ENCODE results near the gene KLHL13. TPM values are rescaled to one million over a fixed set of nuclear protein-coding genes. Genes with fewer than 3 reads are reported as not detected.

Gene KLHL13
- total and polyA plus RNA-seq, 2 of the 8 experiments (the other 6 are each of a cell fraction or from before 2014, with no cell fraction given), result 6.4 to 12.8 TPM

DNA sequence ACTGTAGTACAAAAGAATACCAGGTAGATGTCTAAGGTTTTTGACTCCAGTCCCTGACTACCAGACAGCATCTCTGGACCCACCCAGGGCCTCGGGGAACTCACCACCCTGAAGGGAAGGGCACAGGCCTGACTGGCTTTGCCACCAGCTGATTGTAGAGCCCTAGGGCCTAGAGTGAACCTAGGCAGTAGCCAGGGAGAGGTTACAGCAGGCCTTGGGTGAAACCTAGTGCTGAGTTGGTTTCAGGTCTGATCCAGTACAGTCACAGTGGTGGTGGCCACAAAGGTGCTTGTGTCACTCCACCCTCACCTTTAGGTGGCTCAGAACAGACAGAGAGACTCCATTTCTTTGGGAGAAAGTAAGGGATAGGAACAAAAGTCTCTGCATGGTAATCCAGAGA lies 244.8 kb downstream of the KLHL13 start:
- Histone ChIP-seq H3K79me1 (ENCODE audit: low read depth, low read length) (no peaks in the 10 kb centered on the region), H2AK5ac (ENCODE audit: low read depth, low read length) (no peak overlapping the region), H3K4me3 (ENCODE audit: extremely low read depth in 1 of 4, insufficient read depth in 2 of 4, low read depth in 3 of 4, low read length in 4 of 4) (no peak overlapping the region), H2BK20ac (ENCODE audit: low read length) (no peak overlapping the region), H2BK5ac (ENCODE audit: low read depth, low read length) (no peak overlapping the region), H3K23ac (ENCODE audit: insufficient read length) (no peak overlapping the region), H3K23me2 (ENCODE audit: low read depth, low read length) (no peaks in the 10 kb centered on the region), H2BK15ac (ENCODE audit: low read length) (no peak overlapping the region), H3K4me1 (replicated peaks in 1 of 4; ENCODE audit: control insufficient read depth in 3 of 4, insufficient read depth in 4 of 4, low read length in 3 of 4) (no peaks in the 10 kb centered on the region), H3K56ac (replicated peaks; ENCODE audit: insufficient read length, low read depth, low read length) (no peak overlapping the region), H4K91ac (replicated peaks; ENCODE audit: insufficient read length, low read length) (no peak overlapping the region), H3K27ac (ENCODE audit: low read depth, low read length) (no peak overlapping the region), H3K79me2 (ENCODE audit: control insufficient read depth in 1 of 2, insufficient read depth in 2 of 2, low read length in 2 of 2) (no peaks in the 10 kb centered on the region), H3K14ac (ENCODE audit: insufficient read length) (no peak overlapping the region), H4K5ac (ENCODE audit: insufficient read length, low read depth, low read length) (no peak overlapping the region), H3K9me3 (ENCODE audit: insufficient read depth in 2 of 2, low read depth in 1 of 2, low read length in 1 of 2) (no peaks in the 10 kb centered on the region), H3K18ac (ENCODE audit: extremely low read depth, low read length) (no peak overlapping the region), H4K8ac (ENCODE audit: extremely low read depth, insufficient read depth, low read length) (no peak overlapping the region), H3K36me3 (ENCODE audit: control insufficient read depth in 2 of 4, insufficient read depth in 4 of 4, low read length in 3 of 4) (no peaks in the 10 kb centered on the region), H3K4ac (replicated peaks; ENCODE audit: insufficient read length, low read depth, low read length) (no peak overlapping the region), H3K4me2 (ENCODE audit: insufficient read depth in 1 of 2, low read depth in 2 of 2, low read length in 2 of 2) (no peak overlapping the region), H3K27me3 (replicated peaks in 1 of 4; ENCODE audit: control insufficient read depth in 3 of 4, extremely low read depth in 1 of 4, insufficient read depth in 3 of 4, low read length in 3 of 4) (no peaks in the 10 kb centered on the region), H3K9ac (replicated peaks in 1 of 4; ENCODE audit: extremely low read depth in 1 of 4, low read depth in 3 of 4, low read length in 3 of 4) (no peak overlapping the region), H2AFZ (ENCODE audit: low read length) (no peak overlapping the region), H2BK120ac (replicated peaks; ENCODE audit: low read depth, low read length) (no peak overlapping the region), H2BK12ac (ENCODE audit: low read depth, low read length) (no peak overlapping the region), H4K20me1 (replicated peaks in 1 of 2; ENCODE audit: control insufficient read depth in 1 of 2, insufficient read depth in 2 of 2, low read length in 2 of 2) (no peaks in the 10 kb centered on the region)
- WGBS, 2 experiments (ENCODE audit: extremely low coverage in 1 of 2, insufficient coverage in 1 of 2, insufficient read length in 1 of 2, insufficient replicate concordance in 2 of 2, low coverage in 1 of 2, low lambda C conversion rate in 2 of 2, missing lambda C conversion rate in 1 of 2), result no CpG with 5 or more reads among the region's 1 CpG
- CTCF ChIA-PET (ENCODE audit: partially characterized antibody), result no interaction called here
- POLR2A ChIA-PET (ENCODE audit: partially characterized antibody), result no interaction called here
- no peak for FAIRE-seq
- DNase-seq (ENCODE audit: low read depth in 1 of 2, low spot score in 2 of 2), result no peak
- TF ChIP-seq KDM5A (IDR thresholded peaks at IDR 0.05; ENCODE audit: low read length) (no peak), POLR2AphosphoS5 (IDR thresholded peaks at IDR 0.05; ENCODE audit: low read depth, low read length) (no peak), TCF12 (IDR thresholded peaks at IDR 0.05; ENCODE audit: low read depth, low read length) (no peak), SP2 (IDR thresholded peaks at IDR 0.05; ENCODE audit: low read length) (no peak), JUN (IDR thresholded peaks at IDR 0.05; ENCODE audit: low read depth, low read length) (no peak), RNF2 (IDR thresholded peaks at IDR 0.05; ENCODE audit: borderline replicate concordance, low read depth, low read length, missing control alignments, poor library complexity, severe bottlenecking) (no peak), ASH2L (IDR thresholded peaks at IDR 0.05; ENCODE audit: low read length) (no peak), POU5F1 (IDR thresholded peaks at IDR 0.05; ENCODE audit: low read depth, low read length) (no peak), RBBP5 (IDR thresholded peaks at IDR 0.05; ENCODE audit: borderline replicate concordance, low read depth, low read length) (no peak), KDM4A (IDR thresholded peaks at IDR 0.05; ENCODE audit: low read depth, low read length, severe bottlenecking) (no peak), CHD1 (IDR thresholded peaks at IDR 0.05; ENCODE audit: low read depth, low read length) (no peak), BCL11A (IDR thresholded peaks at IDR 0.05; ENCODE audit: low read depth in 2 of 2, low read length in 2 of 2) (no peak), CHD2 (IDR thresholded peaks at IDR 0.05; ENCODE audit: low read length) (no peak)

Measured in H1 (cell line).